NCI-H2107 treated with DMSO at 0.1 percent for 48 hours (cell line): ENCODE measurements around the gene RPL38.

Experiments used
- DNase-seq: peaks from one replicate; lab custom pipeline; 2025; ENCODE audit not compliant: unreplicated experiment; lab: John Stamatoyannopoulos, UW

Gene RPL38

GRCh38 chr17:74206332-74206818 lies 2.9 kb downstream of the RPL38 start:
- DNase-seq = no peak

GRCh38 chr17:74210191-74211140 lies 7.0 kb downstream of the RPL38 start:
- DNase-seq = peak; percentile 43

- no peak for DNase-seq
Measured at GRCh38 chr17:74211141-74211911, 7.8 kb downstream of the RPL38 start.

DNA sequence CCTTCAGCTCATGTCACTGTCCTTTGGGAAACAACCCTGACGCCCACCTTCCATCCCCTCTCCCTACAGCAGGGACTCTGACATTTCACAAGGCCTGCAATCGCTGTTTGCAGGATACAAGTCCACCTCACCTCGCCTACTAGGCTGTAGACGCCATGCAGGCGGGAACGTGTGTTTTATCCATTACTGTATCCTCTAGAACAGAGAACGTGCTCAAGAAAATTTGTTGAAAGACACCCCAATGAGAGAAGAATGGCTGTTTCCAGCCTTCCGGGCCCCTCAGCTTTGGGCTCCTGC lies 8.4 kb downstream of the RPL38 start:
- no peak for DNase-seq

- no peak for DNase-seq
Measured at GRCh38 chr17:74212209-74212912, 8.9 kb downstream of the RPL38 start.

DNA sequence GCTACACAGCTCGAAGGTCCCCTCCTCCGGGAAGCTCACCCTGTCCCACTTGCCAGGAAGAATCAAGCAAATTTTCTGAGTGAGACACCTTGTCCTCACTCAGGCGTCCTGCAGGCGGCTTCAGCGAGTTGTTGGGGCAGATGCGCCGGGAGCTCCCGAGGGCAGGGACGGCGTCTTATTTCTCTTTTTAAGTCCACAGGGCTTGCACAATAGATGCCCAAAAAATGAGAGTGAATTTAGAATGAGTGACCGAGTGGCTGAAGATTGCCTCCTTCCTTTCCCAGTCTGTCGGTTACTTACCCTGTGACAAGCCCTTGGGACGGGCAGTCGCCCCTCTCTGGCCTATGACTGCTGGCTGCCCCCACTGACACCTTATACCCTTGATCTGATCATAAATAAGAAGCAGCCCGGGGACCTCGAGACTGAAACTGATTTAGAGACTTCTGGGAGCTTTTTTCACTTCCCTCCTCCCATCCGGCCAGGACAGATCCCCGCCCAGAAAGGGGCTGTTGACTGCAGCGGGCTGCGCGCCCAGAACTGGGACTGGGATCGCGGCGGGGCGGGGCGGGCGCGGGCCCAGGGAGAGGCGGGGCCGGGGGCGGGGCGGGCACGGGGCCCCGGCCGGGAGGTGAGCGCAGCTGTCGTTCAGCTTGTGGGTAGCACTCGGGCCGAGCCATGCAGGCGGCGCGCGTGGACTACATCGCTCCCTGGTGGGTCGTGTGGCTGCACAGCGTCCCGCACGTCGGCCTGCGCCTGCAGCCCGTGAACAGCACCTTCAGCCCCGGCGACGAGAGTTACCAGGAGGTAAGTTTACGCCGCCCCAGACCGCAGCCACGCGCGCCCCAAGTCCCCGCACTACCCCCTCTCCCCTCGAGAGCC lies 9.7 kb downstream of the RPL38 start, which contains the start of gene TTYH2:
TTYH2 (plus strand) TSS at position 659 of the 879 bp plus-strand sequence; CDS start at position 676, 17 bp downstream.
- DNase-seq = peak; percentile 72

DNA sequence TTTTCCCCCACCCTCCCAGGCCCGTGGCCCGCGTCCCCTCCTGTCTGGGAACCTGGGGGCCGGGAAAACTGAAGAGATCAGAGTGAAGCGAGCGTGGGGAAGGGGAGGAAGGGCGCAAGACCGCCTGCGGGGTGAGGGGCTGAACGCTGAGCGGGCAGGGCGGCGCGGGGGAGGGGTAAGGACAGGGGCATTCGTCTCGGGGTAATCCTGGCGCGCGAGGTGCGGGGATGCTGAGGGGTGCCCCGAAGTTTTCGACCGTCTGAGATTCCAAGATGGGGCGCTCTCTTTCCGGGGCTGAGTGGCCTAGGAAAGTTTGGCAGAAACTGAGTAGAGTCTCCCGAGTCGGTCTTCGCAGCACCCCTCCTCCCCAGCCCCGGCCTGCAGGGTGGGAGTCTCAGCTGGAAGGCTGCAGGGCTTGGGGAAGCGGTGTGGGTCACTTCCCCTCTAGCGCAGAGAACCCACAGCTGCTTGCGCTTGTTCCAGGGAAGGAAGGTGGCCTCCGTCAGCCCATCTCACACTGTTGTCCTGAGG lies 10.4 kb downstream of the RPL38 start:
- DNase-seq = no peak

DNA sequence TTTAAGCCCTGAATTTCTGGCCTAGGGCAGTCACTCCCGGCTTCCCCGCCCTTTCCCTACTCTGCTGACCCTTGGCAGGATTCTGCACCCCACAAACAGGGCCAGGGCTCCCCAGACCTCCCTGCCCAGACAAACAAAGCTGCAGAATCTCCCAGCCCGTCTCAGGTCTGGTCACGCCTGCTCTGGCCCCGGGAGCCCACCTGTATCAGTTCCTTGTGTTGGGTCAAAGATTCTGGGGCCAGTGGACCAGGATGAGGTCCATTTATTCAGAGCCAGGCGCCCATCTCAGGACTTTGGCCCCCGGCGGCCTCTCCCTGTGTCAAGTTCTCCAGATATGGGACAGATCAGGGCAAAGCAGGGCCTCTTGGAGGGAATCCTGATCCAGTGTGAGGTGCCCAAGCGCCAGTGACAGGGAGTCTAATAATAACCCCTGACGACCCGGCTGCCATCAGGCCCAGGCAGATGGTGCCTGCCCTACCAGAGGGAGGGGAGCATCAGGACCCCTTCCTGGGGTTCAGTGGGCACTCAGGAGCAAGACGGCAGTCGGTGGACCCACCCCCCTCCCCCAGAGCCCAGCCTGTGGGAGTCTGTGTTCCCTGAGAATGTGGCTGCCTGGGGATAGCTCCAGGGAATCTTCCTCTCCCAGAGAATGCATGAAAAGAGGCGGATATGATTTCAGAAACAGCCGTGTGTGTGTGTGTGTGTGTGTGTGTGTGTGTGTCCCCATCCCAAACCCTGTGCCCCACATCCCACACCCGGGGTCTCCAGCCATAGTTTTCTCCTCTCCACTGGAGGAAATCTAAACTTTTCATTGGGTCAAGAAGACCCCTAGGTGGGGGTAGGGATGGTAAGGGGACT lies 11.2 kb downstream of the RPL38 start:
- DNase-seq = no peak

DNA sequence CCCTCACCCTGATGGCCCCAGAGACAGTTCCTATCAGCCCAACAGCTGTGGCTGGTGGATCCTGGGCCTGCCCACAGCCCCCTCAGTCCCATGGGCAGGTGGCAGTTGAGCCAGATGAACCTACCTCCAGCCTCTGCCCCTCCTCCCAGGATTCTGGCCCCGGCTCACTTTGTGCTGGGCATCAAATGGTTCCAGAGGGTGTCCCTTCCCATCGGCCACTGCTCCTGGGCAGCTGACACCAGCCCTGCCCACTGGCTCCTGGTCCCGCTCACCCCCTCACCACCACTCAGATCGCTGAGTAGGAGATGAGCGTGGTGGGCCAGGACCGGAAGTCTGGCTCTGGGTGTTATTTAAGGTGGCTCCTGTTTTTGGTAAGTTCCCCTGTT lies 11.9 kb downstream of the RPL38 start:
- DNase-seq = no peak

DNA sequence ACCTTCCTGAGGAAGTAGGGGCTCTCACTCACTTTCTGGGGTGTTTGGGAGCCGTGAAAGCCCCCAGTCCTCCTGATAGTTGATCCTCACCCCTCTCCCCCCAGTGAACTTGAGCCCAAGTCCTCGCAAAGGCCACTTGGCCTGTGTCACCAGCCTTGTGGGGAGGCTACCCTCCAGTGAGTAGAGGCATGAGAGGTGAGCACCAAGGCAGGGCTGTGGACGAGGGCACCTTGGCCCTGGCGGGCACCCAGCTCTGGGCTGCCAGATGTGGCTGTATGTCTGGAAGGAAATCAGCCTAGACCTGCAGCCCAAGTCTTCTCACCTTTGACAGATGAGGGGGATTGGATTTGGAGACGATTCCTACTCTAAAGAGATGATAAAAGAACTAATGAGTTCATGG lies 13.0 kb downstream of the RPL38 start:
- no peak for DNase-seq

DNA sequence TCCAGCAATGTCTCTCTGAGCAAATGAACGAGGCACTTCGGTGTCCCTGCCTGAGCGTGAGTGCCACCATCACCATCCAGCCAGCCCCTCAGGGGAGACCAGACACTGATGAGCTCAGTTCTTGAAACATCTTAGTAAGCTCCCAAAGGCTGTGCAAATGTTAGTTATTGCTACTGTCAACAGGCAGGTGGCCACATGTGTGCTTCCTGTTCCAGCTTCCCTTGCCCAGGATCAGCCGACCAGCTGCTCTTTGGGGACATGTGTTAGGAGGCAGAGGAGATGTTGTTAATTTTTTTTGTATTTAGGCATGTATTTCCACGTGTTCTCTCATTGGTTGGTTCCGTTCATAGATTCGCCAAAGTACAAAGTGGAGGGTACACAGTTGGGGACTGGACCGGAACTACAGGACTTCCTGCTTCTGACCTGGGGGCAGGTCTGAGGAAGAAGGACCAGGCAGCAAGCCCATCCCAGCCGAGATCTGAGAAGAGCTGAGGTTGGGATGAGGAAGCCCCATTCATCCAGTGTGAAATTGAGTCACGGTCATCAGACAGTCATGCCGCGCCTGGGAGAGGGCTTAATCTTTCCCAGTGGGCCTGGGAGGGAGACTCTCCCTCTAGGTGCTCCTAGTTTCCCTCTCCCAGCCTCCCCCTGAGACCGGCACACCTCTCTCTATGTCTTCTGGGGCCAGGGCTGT lies 13.7 kb downstream of the RPL38 start:
- DNase-seq = no peak

GRCh38 chr17:74217888-74218287 lies 14.4 kb downstream of the RPL38 start:
- no peak for DNase-seq

DNA sequence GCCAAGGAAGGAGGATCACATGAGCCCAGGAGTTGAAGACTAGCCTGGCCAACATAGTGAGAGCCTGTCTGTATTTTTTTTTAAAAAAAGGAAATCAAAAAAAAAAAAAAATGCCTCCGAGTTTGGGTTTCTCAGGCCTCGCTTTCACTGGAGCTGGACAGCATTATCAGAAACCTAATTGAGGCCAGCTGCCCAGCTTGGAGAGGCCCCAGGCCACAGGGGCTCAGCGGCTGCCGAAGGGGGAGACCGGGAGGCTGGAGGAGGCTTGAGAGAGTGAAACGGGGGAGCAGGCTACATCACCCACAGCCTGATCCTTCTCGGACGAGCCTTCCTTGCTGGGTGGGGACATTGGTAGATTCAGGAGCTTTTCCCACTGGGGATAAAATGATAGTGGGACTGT lies 15.0 kb downstream of the RPL38 start:
- no peak for DNase-seq

DNA sequence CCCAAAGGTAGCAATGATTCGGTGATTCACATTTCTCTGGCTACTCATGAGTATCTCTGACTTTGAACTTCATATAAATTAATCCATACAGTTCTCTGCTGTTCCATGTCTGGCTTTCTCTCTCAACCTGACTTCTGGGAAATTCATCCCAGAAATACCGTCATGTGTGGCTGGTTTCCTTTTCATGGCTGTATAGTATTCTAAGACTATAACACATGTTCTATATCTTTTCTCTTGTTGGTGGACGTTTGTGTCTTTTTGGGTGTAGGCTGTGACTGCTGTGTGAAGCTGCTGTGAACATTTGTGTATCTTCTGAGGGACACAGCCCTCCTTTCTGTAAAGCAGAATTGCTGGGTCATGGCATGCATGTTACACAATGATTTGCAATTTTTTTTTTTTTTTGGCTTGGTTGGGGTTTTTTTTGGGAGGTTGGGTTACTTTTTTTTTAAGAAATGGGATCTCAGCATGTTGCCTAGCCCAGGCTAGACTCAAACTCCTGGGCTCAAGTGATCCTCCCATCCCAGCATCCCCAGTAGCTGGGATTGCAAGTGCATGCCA lies 16.2 kb downstream of the RPL38 start:
- DNase-seq = no peak

GRCh38 chr17:74220219-74220618 lies 16.7 kb downstream of the RPL38 start:
- DNase-seq = no peak

DNA sequence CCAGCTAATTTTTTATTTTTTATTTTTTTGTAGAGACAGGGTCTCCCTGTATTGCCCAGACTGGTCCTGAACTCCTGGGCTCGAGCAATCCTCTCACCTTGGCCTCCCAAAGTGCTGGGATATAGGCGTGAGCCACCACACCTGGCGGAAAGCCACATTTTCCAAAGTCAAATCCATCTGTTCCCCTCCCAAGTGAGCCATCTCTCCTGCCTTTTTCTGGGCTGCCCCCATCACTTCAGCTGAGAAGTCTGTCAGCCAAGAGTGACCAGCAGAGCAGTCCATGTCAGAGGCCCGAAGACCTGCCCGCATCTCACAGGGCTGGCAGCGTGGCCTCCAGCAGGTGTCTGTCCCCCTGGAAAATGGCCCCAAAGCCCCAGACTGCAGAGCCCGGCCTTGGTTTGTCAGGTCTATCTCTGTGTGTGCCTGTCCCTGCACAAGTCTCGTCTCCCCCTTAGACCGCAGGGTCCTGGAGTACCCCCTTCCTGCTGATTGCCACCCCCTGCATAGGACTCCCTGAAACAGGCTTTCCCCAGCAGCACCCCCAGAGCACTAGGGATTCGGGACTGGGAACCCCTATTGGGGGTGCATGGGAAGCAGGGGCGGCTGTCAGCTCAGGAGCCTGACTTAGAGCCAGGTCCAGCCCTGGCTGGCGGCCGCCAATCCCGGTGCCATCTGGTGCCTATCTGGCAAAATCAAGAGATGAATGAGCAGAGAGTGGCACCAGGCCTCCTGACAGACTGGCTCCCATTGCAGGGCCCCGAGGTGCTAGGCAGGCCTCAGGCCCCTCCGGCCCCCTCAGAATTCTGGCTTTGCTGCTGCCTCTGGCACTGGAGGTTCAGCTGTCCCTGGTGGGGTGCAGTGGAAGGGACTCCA lies 17.7 kb downstream of the RPL38 start:
- DNase-seq = no peak

- DNase-seq = no peak
Measured at GRCh38 chr17:74222399-74222798, 18.9 kb downstream of the RPL38 start.
